ENCODE measurements around the gene FITM1.

DNA sequence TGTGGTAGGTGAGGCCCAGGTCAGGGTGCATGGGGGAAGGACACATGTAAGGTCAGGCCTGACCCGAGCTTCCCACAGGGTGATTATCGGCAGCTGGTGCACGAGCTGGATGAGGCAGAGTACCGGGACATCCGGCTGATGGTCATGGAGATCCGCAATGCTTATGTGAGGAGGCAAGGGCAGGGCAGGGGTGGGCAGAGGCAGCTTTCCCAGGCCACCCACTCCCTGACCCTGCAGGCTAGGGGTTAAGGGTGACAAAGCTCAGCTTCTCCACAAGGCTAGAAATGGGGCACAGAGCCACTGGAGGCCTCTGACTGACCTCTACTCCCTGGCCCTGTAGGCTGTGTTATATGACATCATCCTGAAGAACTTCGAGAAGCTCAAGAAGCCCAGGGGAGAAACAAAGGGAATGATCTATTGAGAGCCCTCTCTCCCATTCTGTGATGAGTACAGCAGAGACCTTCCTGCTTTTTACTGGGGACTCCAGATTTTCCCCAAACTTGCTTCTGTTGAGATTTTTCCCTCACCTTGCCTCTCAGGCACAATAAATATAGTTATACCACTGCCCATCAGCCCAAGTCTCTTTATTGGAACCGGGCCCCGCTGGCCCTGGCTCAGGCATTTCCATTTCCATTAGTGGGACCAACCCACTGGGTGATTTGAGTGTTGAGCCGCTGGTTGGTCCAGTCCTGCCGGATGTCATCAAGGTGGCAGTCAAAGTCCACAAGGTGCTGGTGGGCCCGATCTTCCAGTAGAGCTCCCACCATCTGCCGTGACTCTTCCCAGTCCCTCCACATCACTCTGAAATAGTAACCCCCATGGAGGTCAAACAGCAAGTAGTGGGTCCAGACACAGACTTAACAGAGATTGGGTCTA is 8.2 kb downstream of the FITM1 start:
- TF ChIP-seq BHLHE40 (IDR thresholded peaks at IDR 0.05; ENCODE audit: borderline replicate concordance) (no peak), TARDBP (IDR thresholded peaks at IDR 0.05) (no peak), SP1 (IDR thresholded peaks at IDR 0.05) (no peak)
